Measurements from ENCODE around the gene FAM53B.
A peak's percentile ranks its signal among the peaks of the same experiment; 100 is the strongest.

The FAM53B gene

DNA sequence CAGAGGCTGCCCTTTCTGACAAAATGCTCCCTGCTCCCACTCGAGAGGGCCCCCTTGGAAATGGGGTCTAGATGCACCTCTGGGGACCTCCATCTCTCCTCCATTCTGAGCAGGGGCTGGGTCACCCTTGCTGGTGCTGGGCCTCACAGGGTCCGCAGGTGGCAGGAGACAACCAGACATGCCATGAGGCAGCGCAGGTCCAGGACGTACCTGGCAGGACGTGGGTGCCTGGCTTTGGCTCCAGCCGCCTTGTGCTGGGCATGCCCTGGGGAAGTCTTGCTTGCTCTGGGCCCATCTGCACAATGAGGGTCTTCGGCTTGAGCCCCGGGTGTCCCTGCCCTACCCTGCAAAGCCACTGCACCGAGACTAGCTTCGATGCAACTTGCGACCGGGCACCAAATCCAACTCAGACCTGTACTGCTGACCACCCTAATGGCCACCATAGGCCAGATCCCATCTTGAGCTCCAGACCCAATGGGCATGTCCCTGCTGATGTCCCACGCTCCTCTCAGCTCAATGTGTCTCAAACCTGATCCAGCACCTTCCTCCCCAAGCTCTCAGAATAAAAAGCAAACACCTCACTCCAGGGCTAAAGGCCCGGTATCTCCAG is 107.0 kb downstream of the FAM53B start:
- WGBS, 2 donors (ENCODE audit: extremely low coverage in 2 of 2, insufficient read length in 2 of 2, insufficient replicate concordance in 1 of 2): no CpG with 5 or more reads among the region's 14 CpGs

DNA sequence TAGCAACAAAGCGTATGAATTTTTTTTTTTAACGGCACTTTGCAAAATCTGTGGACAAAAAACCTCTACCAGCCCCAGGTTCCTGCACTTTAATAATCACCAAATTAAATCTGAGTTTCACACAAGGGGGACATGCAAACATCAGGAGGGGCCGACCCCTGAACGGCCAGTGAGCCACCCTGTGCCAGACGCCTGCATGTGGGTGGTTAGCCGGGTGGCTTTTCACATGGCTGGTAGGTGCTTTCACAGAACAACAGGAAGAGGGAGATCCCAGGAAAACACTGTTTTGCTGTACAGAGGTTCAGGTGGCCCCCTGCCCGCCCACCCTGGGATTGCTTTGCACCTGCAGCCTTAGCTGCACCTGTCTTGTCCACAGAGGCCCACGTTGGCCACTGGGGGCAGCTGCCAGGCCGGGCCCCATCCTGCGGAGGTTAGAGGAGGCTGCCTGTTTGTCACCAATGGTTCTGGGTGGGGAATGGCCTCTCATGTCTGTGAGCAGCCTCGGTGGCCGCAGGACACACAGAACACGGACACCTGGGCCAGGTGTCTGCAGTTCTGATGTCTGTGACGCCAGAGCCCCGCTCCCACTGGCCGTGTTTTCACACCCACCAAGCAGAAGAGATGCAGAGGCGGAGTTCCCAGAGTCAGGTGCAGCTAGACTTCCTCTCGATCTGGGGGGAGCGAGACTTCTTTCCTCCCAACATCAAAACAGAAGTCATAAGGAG is 107.7 kb downstream of the FAM53B start:
- Histone ChIP-seq H3K4ac (ENCODE audit: low read length) (no peak overlapping the region), H3K4me2 (ENCODE audit: insufficient read depth, low read length, poor library complexity, severe bottlenecking) (no peak overlapping the region), H2BK120ac (ENCODE audit: low read depth, low read length) (peak overlapping the region; percentile 49), H3K27me3 (ENCODE audit: control insufficient read depth in 3 of 3, insufficient read depth in 3 of 3, low read depth in 1 of 3, low read length in 3 of 3) (no peaks in the 10 kb centered on the region), H2BK5ac (ENCODE audit: low read length) (peak overlapping the region; percentile 78), H3K9me3 (replicated peaks in 1 of 2; ENCODE audit: control insufficient read depth in 2 of 2, insufficient read depth in 1 of 2, low read depth in 1 of 2, low read length in 2 of 2) (no peaks in the 10 kb centered on the region), H3K79me1 (ENCODE audit: low read depth, low read length) (peaks cover 9% of the 10 kb centered on the region), H3K23ac (ENCODE audit: low read depth, low read length, poor library complexity) (peak overlapping the region; percentile 7), H2AFZ (ENCODE audit: low read length) (no peak overlapping the region), H3K36me3 (replicated peaks in 1 of 2; ENCODE audit: control insufficient read depth in 2 of 2, insufficient read depth in 2 of 2, low read length in 2 of 2) (peaks cover 2 to 4% of the 10 kb centered on the region in 2 donors), H3K18ac (ENCODE audit: low read length) (peak overlapping the region; percentile 39), H3K14ac (ENCODE audit: low read length) (no peak overlapping the region), H3K9ac (ENCODE audit: low read depth, low read length, poor library complexity) (no peak overlapping the region), H3K27ac (replicated peaks; ENCODE audit: low read length) (no peak overlapping the region), H2BK15ac (ENCODE audit: low read length) (no peak overlapping the region), H3K4me3 (ENCODE audit: low read length in 2 of 2) (no peak overlapping the region), H4K91ac (ENCODE audit: low read depth, low read length, poor library complexity) (no peak overlapping the region), H2AK5ac (ENCODE audit: low read depth, low read length) (peak overlapping the region; percentile 89), H4K8ac (ENCODE audit: low read depth, low read length) (no peak overlapping the region), H2BK12ac (ENCODE audit: low read length) (no peak overlapping the region), H3K4me1 (ENCODE audit: control insufficient read depth in 2 of 2, insufficient read depth in 1 of 2, low read depth in 1 of 2, low read length in 2 of 2) (peaks cover 14 to 16% of the 10 kb centered on the region in 2 donors)
- no peak for DNase-seq (ENCODE audit: low spot score)
- no CpG with 5 or more reads among the region's 19 CpGs for WGBS, 2 donors (ENCODE audit: extremely low coverage in 2 of 2, insufficient read length in 2 of 2, insufficient replicate concordance in 1 of 2)

More for the DNA sequence above, 107.0 kb downstream of the FAM53B start:
- Histone ChIP-seq H2BK120ac (ENCODE audit: low read depth, low read length) (peak overlapping the region; percentile 49), H4K8ac (ENCODE audit: low read depth, low read length) (no peak overlapping the region), H2BK5ac (ENCODE audit: low read length) (peak overlapping the region; percentile 78), H3K4ac (ENCODE audit: low read length) (peak overlapping the region; percentile 67), H2BK12ac (ENCODE audit: low read length) (peak overlapping the region; percentile 64), H3K27ac (replicated peaks; ENCODE audit: low read length) (no peak overlapping the region), H3K9ac (ENCODE audit: low read depth, low read length, poor library complexity) (peak overlapping the region; percentile 74), H2BK15ac (ENCODE audit: low read length) (peak overlapping the region; percentile 33), H2AFZ (ENCODE audit: low read length) (no peak overlapping the region), H3K4me3 (ENCODE audit: low read length in 2 of 2) (peak overlapping the region in 1 of 2 donors; percentile 2), H4K91ac (ENCODE audit: low read depth, low read length, poor library complexity) (peak overlapping the region; percentile 56), H3K23ac (ENCODE audit: low read depth, low read length, poor library complexity) (no peak overlapping the region), H3K4me2 (ENCODE audit: insufficient read depth, low read length, poor library complexity, severe bottlenecking) (no peak overlapping the region), H2AK5ac (ENCODE audit: low read depth, low read length) (peak overlapping the region; percentile 89), H3K27me3 (ENCODE audit: control insufficient read depth in 3 of 3, insufficient read depth in 3 of 3, low read depth in 1 of 3, low read length in 3 of 3) (no peaks in the 10 kb centered on the region), H3K9me3 (replicated peaks in 1 of 2; ENCODE audit: control insufficient read depth in 2 of 2, insufficient read depth in 1 of 2, low read depth in 1 of 2, low read length in 2 of 2) (no peaks in the 10 kb centered on the region), H3K14ac (ENCODE audit: low read length) (peak overlapping the region; percentile 58), H3K79me1 (ENCODE audit: low read depth, low read length) (peaks cover 9% of the 10 kb centered on the region), H3K18ac (ENCODE audit: low read length) (peak overlapping the region; percentile 77), H3K36me3 (replicated peaks in 1 of 2; ENCODE audit: control insufficient read depth in 2 of 2, insufficient read depth in 2 of 2, low read length in 2 of 2) (peaks cover 2 to 8% of the 10 kb centered on the region in 2 donors), H3K4me1 (ENCODE audit: control insufficient read depth in 2 of 2, insufficient read depth in 1 of 2, low read depth in 1 of 2, low read length in 2 of 2) (peaks cover 17 to 24% of the 10 kb centered on the region in 2 donors)
- DNase-seq (ENCODE audit: low spot score): no peak

DNA sequence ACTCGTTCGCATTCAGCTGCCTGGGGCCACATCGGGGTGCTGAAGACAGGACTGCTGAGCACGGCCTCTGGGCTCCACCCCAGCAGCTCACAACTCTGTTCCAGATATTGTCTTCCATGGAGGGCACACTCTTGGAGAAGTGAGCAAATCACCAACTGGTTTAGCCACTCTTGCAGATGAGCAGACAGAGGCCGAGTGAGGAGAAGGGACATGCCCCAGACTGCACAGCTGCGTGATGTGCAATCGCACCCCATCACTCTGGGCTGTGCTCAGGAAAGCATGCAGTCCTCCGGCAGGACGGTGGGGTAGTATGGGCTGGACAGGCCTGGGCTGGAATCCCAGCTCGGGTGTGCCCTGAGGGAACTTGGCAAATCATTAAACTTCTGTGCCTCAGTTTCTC is 111.6 kb downstream of the FAM53B start:
- Histone ChIP-seq H2BK120ac (ENCODE audit: low read depth, low read length) (no peak overlapping the region), H3K4me3 (ENCODE audit: low read length in 2 of 2) (no peak overlapping the region), H2BK12ac (ENCODE audit: low read length) (no peak overlapping the region), H4K8ac (ENCODE audit: low read depth, low read length) (no peak overlapping the region), H3K14ac (ENCODE audit: low read length) (no peak overlapping the region), H3K4me1 (ENCODE audit: control insufficient read depth in 2 of 2, insufficient read depth in 1 of 2, low read depth in 1 of 2, low read length in 2 of 2) (peaks cover 0 to 8% of the 10 kb centered on the region in 2 donors), H2BK5ac (ENCODE audit: low read length) (no peak overlapping the region), H3K23ac (ENCODE audit: low read depth, low read length, poor library complexity) (no peak overlapping the region), H3K79me1 (ENCODE audit: low read depth, low read length) (peaks cover 3% of the 10 kb centered on the region), H3K4ac (ENCODE audit: low read length) (no peak overlapping the region), H2AFZ (ENCODE audit: low read length) (no peak overlapping the region), H2BK15ac (ENCODE audit: low read length) (no peak overlapping the region), H3K18ac (ENCODE audit: low read length) (peak overlapping the region; percentile 60), H3K27me3 (ENCODE audit: control insufficient read depth in 3 of 3, insufficient read depth in 3 of 3, low read depth in 1 of 3, low read length in 3 of 3) (no peaks in the 10 kb centered on the region), H3K27ac (replicated peaks; ENCODE audit: low read length) (no peak overlapping the region), H2AK5ac (ENCODE audit: low read depth, low read length) (no peak overlapping the region), H4K91ac (ENCODE audit: low read depth, low read length, poor library complexity) (no peak overlapping the region), H3K9ac (ENCODE audit: low read depth, low read length, poor library complexity) (no peak overlapping the region), H3K36me3 (replicated peaks in 1 of 2; ENCODE audit: control insufficient read depth in 2 of 2, insufficient read depth in 2 of 2, low read length in 2 of 2) (peaks cover 2 to 4% of the 10 kb centered on the region in 2 donors), H3K9me3 (replicated peaks in 1 of 2; ENCODE audit: control insufficient read depth in 2 of 2, insufficient read depth in 1 of 2, low read depth in 1 of 2, low read length in 2 of 2) (no peaks in the 10 kb centered on the region), H3K4me2 (ENCODE audit: insufficient read depth, low read length, poor library complexity, severe bottlenecking) (no peak overlapping the region)
- DNase-seq (ENCODE audit: low spot score): no peak
- no CpG with 5 or more reads among the region's 10 CpGs for WGBS, 2 donors (ENCODE audit: extremely low coverage in 2 of 2, insufficient read length in 2 of 2, insufficient replicate concordance in 1 of 2)

DNA sequence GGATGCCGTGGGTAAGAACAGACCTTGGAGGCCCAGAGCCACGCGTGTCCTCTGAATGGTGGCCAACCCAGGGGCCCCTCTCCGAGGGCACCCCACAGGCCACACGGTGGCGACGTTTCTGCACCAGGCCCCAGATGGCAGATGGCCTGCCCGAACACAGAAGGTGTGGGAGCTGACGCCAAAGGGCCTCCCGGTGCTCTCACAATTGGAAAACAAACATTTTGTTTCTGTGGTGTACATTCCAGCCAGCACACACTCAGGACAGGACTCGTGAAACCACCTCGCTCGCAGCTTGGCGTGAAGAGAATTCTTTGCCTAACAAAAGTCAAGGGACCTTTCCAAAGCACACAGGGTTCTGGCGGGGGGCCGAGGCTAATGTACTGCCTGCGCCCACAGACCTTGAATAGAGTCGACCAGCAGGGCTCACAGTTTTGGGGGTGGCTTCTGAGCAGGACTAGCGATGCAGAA is 112.1 kb downstream of the FAM53B start:
- Histone ChIP-seq H3K4me3 (ENCODE audit: low read length in 2 of 2) (no peak overlapping the region), H3K4ac (ENCODE audit: low read length) (no peak overlapping the region), H4K91ac (ENCODE audit: low read depth, low read length, poor library complexity) (no peak overlapping the region), H2AK5ac (ENCODE audit: low read depth, low read length) (peak overlapping the region; percentile 74), H3K9ac (ENCODE audit: low read depth, low read length, poor library complexity) (no peak overlapping the region), H4K8ac (ENCODE audit: low read depth, low read length) (no peak overlapping the region), H2BK5ac (ENCODE audit: low read length) (peak overlapping the region; percentile 33), H3K18ac (ENCODE audit: low read length) (peak overlapping the region; percentile 86), H3K9me3 (replicated peaks in 1 of 2; ENCODE audit: control insufficient read depth in 2 of 2, insufficient read depth in 1 of 2, low read depth in 1 of 2, low read length in 2 of 2) (no peaks in the 10 kb centered on the region), H2BK12ac (ENCODE audit: low read length) (no peak overlapping the region), H3K14ac (ENCODE audit: low read length) (peak overlapping the region; percentile 59), H2BK15ac (ENCODE audit: low read length) (no peak overlapping the region), H3K4me1 (ENCODE audit: control insufficient read depth in 2 of 2, insufficient read depth in 1 of 2, low read depth in 1 of 2, low read length in 2 of 2) (peaks cover 0 to 12% of the 10 kb centered on the region in 2 donors), H2BK120ac (ENCODE audit: low read depth, low read length) (no peak overlapping the region), H3K23ac (ENCODE audit: low read depth, low read length, poor library complexity) (no peak overlapping the region), H3K27me3 (ENCODE audit: control insufficient read depth in 3 of 3, insufficient read depth in 3 of 3, low read depth in 1 of 3, low read length in 3 of 3) (no peaks in the 10 kb centered on the region), H2AFZ (ENCODE audit: low read length) (no peak overlapping the region), H3K4me2 (ENCODE audit: insufficient read depth, low read length, poor library complexity, severe bottlenecking) (no peak overlapping the region), H3K36me3 (replicated peaks in 1 of 2; ENCODE audit: control insufficient read depth in 2 of 2, insufficient read depth in 2 of 2, low read length in 2 of 2) (peaks cover 2 to 4% of the 10 kb centered on the region in 2 donors), H3K79me1 (ENCODE audit: low read depth, low read length) (peaks cover 3% of the 10 kb centered on the region), H3K27ac (replicated peaks; ENCODE audit: low read length) (no peak overlapping the region)
- DNase-seq (ENCODE audit: low spot score): no peak
- no CpG with 5 or more reads among the region's 19 CpGs for WGBS, 2 donors (ENCODE audit: extremely low coverage in 2 of 2, insufficient read length in 2 of 2, insufficient replicate concordance in 1 of 2)

Data from neuronal stem cell (in vitro differentiated cells).